Measurements from ENCODE around the gene SLC3A2. TPM values are rescaled to one million over a fixed set of nuclear protein-coding genes. Genes with fewer than 3 reads are reported as not detected.

SLC3A2 gene
- total RNA-seq, 1 donor from 2014 or later = 588 TPM

- Histone ChIP-seq H3K79me2 (ENCODE audit: insufficient read depth, low read length) (peaks cover 86% of the 10 kb centered on the region), H3K36me3 (ENCODE audit: insufficient read depth, low read length) (peaks cover 33% of the 10 kb centered on the region), H3K4me3 (ENCODE audit: insufficient read depth, low read depth, low read length) (peak within 1 kb of the TSS; percentile 75), H3K4me1 (ENCODE audit: insufficient read depth, low read length) (peaks cover 20% of the 10 kb centered on the region), H4K20me1 (ENCODE audit: insufficient read depth, low read length) (peaks cover 69% of the 10 kb centered on the region), H2AFZ (ENCODE audit: low read depth, low read length) (peak within 1 kb of the TSS; percentile 66), H3K9me3 (ENCODE audit: insufficient read depth, low read depth, low read length) (no peaks in the 10 kb centered on the region), H3K9ac (ENCODE audit: low read length) (peak within 1 kb of the TSS; percentile 94), H3K27ac (ENCODE audit: low read depth, low read length) (peak within 1 kb of the TSS; percentile 98), H3K4me2 (ENCODE audit: low read length) (peak within 1 kb of the TSS; percentile 94), H3K27me3 (ENCODE audit: insufficient read depth, low read length) (no peaks in the 10 kb centered on the region)
- TF ChIP-seq EZH2 (IDR thresholded peaks at IDR 0.05; ENCODE audit: insufficient read depth, low read length) (no peak), CTCF (IDR thresholded peaks at IDR 0.05; ENCODE audit: insufficient read depth, low read depth, low read length) (no peak)
- peak; percentile 97 for DNase-seq (ENCODE audit: low read depth)
- Mint-ChIP-seq H3K4me3 (ENCODE audit: unreplicated experiment) (peak within 1 kb of the TSS; percentile 98), H3K27me3 (ENCODE audit: low read depth, unreplicated experiment) (no peaks in the 10 kb centered on the region), H3K27ac (ENCODE audit: unreplicated experiment) (peak within 1 kb of the TSS; percentile 100), H3K4me1 (ENCODE audit: low read depth, unreplicated experiment) (peaks cover 5% of the 10 kb centered on the region), H3K36me3 (ENCODE audit: low read depth, unreplicated experiment) (peaks cover 22% of the 10 kb centered on the region), H3K9me3 (ENCODE audit: unreplicated experiment) (no peaks in the 10 kb centered on the region)
- no peak for FAIRE-seq
Observed at GRCh38 chr11:62831520-62832335, 49.0 kb upstream of the SLC3A2 start, which contains the start of gene STX5. Gene STX5, minus strand, starts transcription at chr11:62832051. Its CDS starts 808 bp downstream, at chr11:62831243.

DNA sequence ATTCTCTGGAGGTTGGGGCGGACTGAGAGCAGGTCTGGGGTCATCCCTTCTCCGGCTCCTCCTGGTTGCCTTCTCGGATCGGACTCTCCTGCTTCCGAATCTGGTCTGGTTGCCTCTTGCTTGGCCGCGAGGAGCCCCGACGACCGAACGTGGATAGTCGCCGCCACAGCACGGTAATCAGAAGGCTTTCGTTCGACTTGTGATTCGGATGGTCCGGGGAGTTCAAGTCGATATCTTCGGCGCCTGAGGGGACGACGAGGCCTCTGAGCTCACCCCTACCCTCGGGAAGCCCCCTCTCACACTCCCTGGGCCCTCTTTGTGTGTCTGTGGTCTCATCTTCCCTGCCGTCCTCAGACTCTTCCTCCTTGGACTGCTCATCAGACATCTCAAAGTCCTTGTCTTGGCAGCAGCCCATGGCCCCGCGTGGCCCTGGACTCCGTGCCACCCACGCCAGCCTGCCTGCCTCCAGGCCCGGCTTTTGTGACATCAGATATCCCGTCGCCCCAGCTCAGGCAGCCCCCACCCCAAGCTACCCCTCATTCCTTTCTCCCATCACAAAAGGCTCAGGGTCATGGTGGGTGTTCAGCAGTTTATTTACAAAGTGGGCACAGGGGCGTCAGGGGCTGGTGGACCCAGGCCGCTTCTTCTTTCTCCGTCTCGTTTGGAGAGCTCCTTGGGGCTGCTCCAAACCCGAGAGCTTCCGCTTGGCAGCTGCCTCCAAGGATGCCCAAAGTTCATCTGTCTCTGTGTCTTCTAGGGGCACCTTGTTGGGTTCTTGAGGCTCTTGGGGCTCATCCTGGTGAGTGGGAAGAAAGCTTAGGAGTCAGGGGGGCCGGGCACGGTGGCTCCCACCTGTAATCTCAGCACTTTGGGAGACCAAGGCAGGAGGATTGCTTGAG, 48.1 kb upstream of the SLC3A2 start, which contains the start of gene TEX54:
Gene TEX54, minus strand, starts transcription at position 506 of the 899 bp plus-strand sequence.
- TF ChIP-seq CTCF (IDR thresholded peaks at IDR 0.05; ENCODE audit: insufficient read depth, low read depth, low read length) (no peak), EZH2 (IDR thresholded peaks at IDR 0.05; ENCODE audit: insufficient read depth, low read length) (no peak)
- Histone ChIP-seq H3K9ac (ENCODE audit: low read length) (peak within 1 kb of the TSS; percentile 94), H3K4me3 (ENCODE audit: insufficient read depth, low read depth, low read length) (peak within 1 kb of the TSS; percentile 75), H3K9me3 (ENCODE audit: insufficient read depth, low read depth, low read length) (no peaks in the 10 kb centered on the region), H3K27me3 (ENCODE audit: insufficient read depth, low read length) (no peaks in the 10 kb centered on the region), H3K36me3 (ENCODE audit: insufficient read depth, low read length) (peaks cover 26% of the 10 kb centered on the region), H3K79me2 (ENCODE audit: insufficient read depth, low read length) (peaks cover 86% of the 10 kb centered on the region), H3K27ac (ENCODE audit: low read depth, low read length) (peak within 1 kb of the TSS; percentile 98), H2AFZ (ENCODE audit: low read depth, low read length) (peak within 1 kb of the TSS; percentile 66), H3K4me1 (ENCODE audit: insufficient read depth, low read length) (peaks cover 20% of the 10 kb centered on the region), H3K4me2 (ENCODE audit: low read length) (peak within 1 kb of the TSS; percentile 94), H4K20me1 (ENCODE audit: insufficient read depth, low read length) (peaks cover 60% of the 10 kb centered on the region)
- no peak for DNase-seq (ENCODE audit: low read depth)
- Mint-ChIP-seq H3K4me1 (ENCODE audit: low read depth, unreplicated experiment) (peaks cover 7% of the 10 kb centered on the region), H3K27me3 (ENCODE audit: low read depth, unreplicated experiment) (no peaks in the 10 kb centered on the region), H3K4me3 (ENCODE audit: unreplicated experiment) (peak within 1 kb of the TSS; percentile 98), H3K36me3 (ENCODE audit: low read depth, unreplicated experiment) (peaks cover 20% of the 10 kb centered on the region), H3K9me3 (ENCODE audit: unreplicated experiment) (no peaks in the 10 kb centered on the region), H3K27ac (ENCODE audit: unreplicated experiment) (peak within 1 kb of the TSS; percentile 100)
- no peak for FAIRE-seq

All from astrocyte (in vitro differentiated cells and primary cell).